IMR-90 (cell line): ENCODE measurements around the gene TGFB2. TPM values are rescaled to one million over a fixed set of nuclear protein-coding genes. Genes with fewer than 3 reads are reported as not detected.
A peak's percentile ranks its signal among the peaks of the same experiment; 100 is the strongest.

Experiments used
- ATAC-seq: fragments of 200-7000 bp; cut with Tn5 transposase; 2 replicates; pipeline ENCODE4 v1.9.1; 2020; ENCODE audit warnings: low read depth, mild to moderate bottlenecking, moderate library complexity
- BruUV-seq: library from RNA; stranded (reverse); fragments of 400-500 nt; replicated peaks from 2 replicates; lab custom pipeline; 2021; lab: Mats Ljungman, UMichigan
- CTCF ChIA-PET: fragments of 300-600 bp; formaldehyde crosslinking; extraction: SDS; loops from one replicate; lab custom pipeline; 2021; ENCODE audit warnings: antibody characterized with exemption; lab: Yijun Ruan, JAX
- POLR2A ChIA-PET: fragments of 300-600 bp; sonication (Branson Sonifier 250); formaldehyde crosslinking; loops from one replicate; lab custom pipeline; 2022; ENCODE audit warnings: antibody characterized with exemption; ENCODE audit not compliant: unreplicated experiment; lab: Charles Lee
- DNase-seq: peaks from one replicate; pipeline ENCODE4 v3.0.0; 2013
- H2AFZ ChIP-seq: replicated peaks from 2 replicates; pipeline ENCODE3; 2013; ENCODE audit warnings: low read length, mild to moderate bottlenecking; ENCODE audit not compliant: poor library complexity
- H2AK5ac ChIP-seq: 2 replicates; pipeline ENCODE4 v1.6.1; 2013; ENCODE audit warnings: low read depth, low read length, inconsistent platforms
- H2AK9ac ChIP-seq: replicated peaks from 2 replicates; pipeline ENCODE3; 2013; ENCODE audit warnings: mild to moderate bottlenecking, low read depth, low read length, moderate library complexity; ENCODE audit not compliant: poor library complexity
- H2BK120ac ChIP-seq: 2 replicates; pipeline ENCODE4 v1.6.1; 2013; ENCODE audit warnings: low read depth, low read length, inconsistent platforms
- H2BK15ac ChIP-seq: 3 replicates; pipeline ENCODE4 v1.6.1; 2013; ENCODE audit warnings: low read depth, low read length, inconsistent platforms
- H2BK20ac ChIP-seq: 2 replicates; pipeline ENCODE4 v1.6.1; 2013; ENCODE audit warnings: low read depth, mild to moderate bottlenecking, inconsistent platforms, low read length, moderate library complexity
- H2BK5ac ChIP-seq: 2 replicates; pipeline ENCODE4 v1.6.1; 2013; ENCODE audit warnings: mild to moderate bottlenecking, low read depth, low read length, inconsistent platforms; ENCODE audit not compliant: poor library complexity, severe bottlenecking
- H3K14ac ChIP-seq: replicated peaks from 2 replicates; pipeline ENCODE4 v1.6.1; 2013; ENCODE audit warnings: low read depth, low read length, inconsistent platforms
- H3K18ac ChIP-seq: 2 replicates; pipeline ENCODE4 v1.6.1; 2013; ENCODE audit warnings: low read depth, low read length, control low read depth
- H3K23ac ChIP-seq: 2 replicates; pipeline ENCODE4 v1.6.1; 2013; ENCODE audit warnings: low read depth, low read length, inconsistent platforms
- H3K27ac ChIP-seq: 2 replicates; pipeline ENCODE4 v1.5.1; 2013; ENCODE audit warnings: mild to moderate bottlenecking, control low read depth, low read length; ENCODE audit not compliant: insufficient read depth
- H3K27me3 ChIP-seq: 2 replicates; pipeline ENCODE4 v1.6.1; 2013; ENCODE audit warnings: low read length; ENCODE audit not compliant: control insufficient read depth, insufficient read depth
- H3K36me3 ChIP-seq: 2 replicates; pipeline ENCODE4 v1.6.1; 2013; ENCODE audit warnings: low read length, mixed read lengths; ENCODE audit not compliant: control insufficient read depth, insufficient read depth
- H3K4ac ChIP-seq: 2 replicates; pipeline ENCODE4 v1.6.1; 2013; ENCODE audit warnings: low read depth, low read length, inconsistent platforms
- H3K4me1 ChIP-seq: 2 replicates; pipeline ENCODE4 v1.6.1; 2013; ENCODE audit warnings: low read length, mixed read lengths; ENCODE audit not compliant: control insufficient read depth, insufficient read depth
- H3K4me2 ChIP-seq: 2 replicates; pipeline ENCODE4 v1.6.1; 2013; ENCODE audit warnings: low read depth, mild to moderate bottlenecking, control low read depth, low read length, moderate library complexity
- H3K4me3 ChIP-seq: 2 replicates; pipeline ENCODE4 v1.5.1; 2013; ENCODE audit warnings: low read depth, mild to moderate bottlenecking, control low read depth, low read length, moderate library complexity; ENCODE audit not compliant: insufficient read depth
- H3K56ac ChIP-seq: 2 replicates; pipeline ENCODE4 v1.6.1; 2013; ENCODE audit warnings: low read length, inconsistent platforms; ENCODE audit not compliant: insufficient read depth; ENCODE audit errors: extremely low read depth
- H3K79me1 ChIP-seq, 2 experiments: 2 replicates each; pipeline ENCODE4 v1.6.1; 2013; ENCODE audit warnings: low read length in 2 of 2, inconsistent platforms in 1 of 2, low read depth in 1 of 2
- H3K9ac ChIP-seq: 2 replicates; pipeline ENCODE4 v1.6.1; 2013; ENCODE audit warnings: low read depth, low read length, control low read depth
- H3K9me1 ChIP-seq: 2 replicates; pipeline ENCODE4 v1.6.1; 2013; ENCODE audit warnings: low read length, inconsistent platforms; ENCODE audit not compliant: insufficient read depth
- H3K9me3 ChIP-seq: 2 replicates; pipeline ENCODE4 v1.6.1; 2013; ENCODE audit warnings: low read length; ENCODE audit not compliant: control insufficient read depth, insufficient read depth
- H4K20me1 ChIP-seq: 2 replicates; pipeline ENCODE4 v1.6.1; 2013; ENCODE audit warnings: low read length, inconsistent platforms; ENCODE audit not compliant: insufficient read depth
- H4K5ac ChIP-seq: 2 replicates; pipeline ENCODE4 v1.6.1; 2013; ENCODE audit warnings: mild to moderate bottlenecking, low read depth, low read length, control low read depth
- H4K8ac ChIP-seq, 2 experiments: 2 replicates each; pipeline ENCODE4 v1.6.1; 2013; ENCODE audit warnings: low read depth in 2 of 2, low read length in 2 of 2, control low read depth in 1 of 2, inconsistent platforms in 1 of 2
- H4K91ac ChIP-seq: 2 replicates; pipeline ENCODE4 v1.6.1; 2013; ENCODE audit warnings: low read depth, low read length, inconsistent platforms; ENCODE audit not compliant: insufficient read depth
- BHLHE40 ChIP-seq: fragments of 150-350 bp; IDR thresholded peaks from 2 replicates; pipeline ENCODE4 v1.6.1; 2016; ENCODE audit warnings: mild to moderate bottlenecking, low read depth, low read length
- FOS ChIP-seq: fragments of 150-350 bp; IDR thresholded peaks from 2 replicates; pipeline ENCODE4 v1.6.1; 2016; ENCODE audit warnings: low read depth, low read length
- MAFK ChIP-seq: IDR thresholded peaks from 2 replicates; pipeline ENCODE4 v1.6.1; 2012; ENCODE audit warnings: low read depth, low read length, improper control_type of control experiment
- MAZ ChIP-seq: IDR thresholded peaks from 2 replicates; pipeline ENCODE4 v1.6.1; 2012; ENCODE audit warnings: low read depth, mild to moderate bottlenecking, low read length, improper control_type of control experiment, moderate library complexity, borderline replicate concordance
- RAD21 ChIP-seq: IDR thresholded peaks from 2 replicates; pipeline ENCODE4 v1.6.1; 2012; ENCODE audit warnings: low read length, improper control_type of control experiment
- RCOR1 ChIP-seq: IDR thresholded peaks from 2 replicates; pipeline ENCODE4 v1.6.1; 2012; ENCODE audit warnings: mild to moderate bottlenecking, low read length, improper control_type of control experiment; ENCODE audit not compliant: insufficient replicate concordance
- RFX5 ChIP-seq: IDR thresholded peaks from 2 replicates; pipeline ENCODE4 v1.8.0; 2012; ENCODE audit warnings: low read depth, mild to moderate bottlenecking, low read length, moderate library complexity
- WGBS, 2 experiments: methylation state at CpG; one replicate each; pipeline versions ENCODE4 v1.1.5 to v1.1.7; 2013; ENCODE audit warnings: missing lambda C conversion rate in 2 of 2; ENCODE audit not compliant: insufficient read length in 1 of 2; ENCODE audit errors: extremely low coverage in 2 of 2; 5-methylcytosine and 5-hydroxymethylcytosine counted together
- dilution Hi-C: fragments of 300-500 bp; cut with HindIII; formaldehyde crosslinking; loops from one replicate; pipeline ENCODE4 v1.14.3; 2018; ENCODE audit warnings: low sequenced_read_pairs; ENCODE audit not compliant: unreplicated experiment
- in situ Hi-C: fragments of 300-500 bp; cut with MboI; formaldehyde crosslinking; loops from 3 replicates; pipeline ENCODE4 v1.14.3; 2019; ENCODE audit warnings: low sequenced_read_pairs, inconsistent platforms, mixed read lengths
- intact Hi-C: fragments of 100-400 bp; cut with micrococcal nuclease; formaldehyde crosslinking; loops from 2 replicates; pipeline ENCODE4 v1.10.0; 2022
- polyA plus RNA-seq, 3 experiments: library from polyadenylated mRNA; depleted of rRNA; stranded (reverse); fragments of >200 nt; gene quantifications; 2 replicates each; pipeline ENCODE4 v1.2.3, GENCODE V29; 2012; ENCODE audit warnings: low replicate concordance in 1 of 3
- total RNA-seq: library from RNA; depleted of rRNA; stranded (reverse); fragments of >200 nt; gene quantifications from 2 replicates; pipeline ENCODE4 v1.2.3, GENCODE V29; 2012

The TGFB2 gene
- total and polyA plus RNA-seq, 2 of the 4 experiments (the other 2 are of a cell fraction): 3.7 to 3.8 TPM

DNA sequence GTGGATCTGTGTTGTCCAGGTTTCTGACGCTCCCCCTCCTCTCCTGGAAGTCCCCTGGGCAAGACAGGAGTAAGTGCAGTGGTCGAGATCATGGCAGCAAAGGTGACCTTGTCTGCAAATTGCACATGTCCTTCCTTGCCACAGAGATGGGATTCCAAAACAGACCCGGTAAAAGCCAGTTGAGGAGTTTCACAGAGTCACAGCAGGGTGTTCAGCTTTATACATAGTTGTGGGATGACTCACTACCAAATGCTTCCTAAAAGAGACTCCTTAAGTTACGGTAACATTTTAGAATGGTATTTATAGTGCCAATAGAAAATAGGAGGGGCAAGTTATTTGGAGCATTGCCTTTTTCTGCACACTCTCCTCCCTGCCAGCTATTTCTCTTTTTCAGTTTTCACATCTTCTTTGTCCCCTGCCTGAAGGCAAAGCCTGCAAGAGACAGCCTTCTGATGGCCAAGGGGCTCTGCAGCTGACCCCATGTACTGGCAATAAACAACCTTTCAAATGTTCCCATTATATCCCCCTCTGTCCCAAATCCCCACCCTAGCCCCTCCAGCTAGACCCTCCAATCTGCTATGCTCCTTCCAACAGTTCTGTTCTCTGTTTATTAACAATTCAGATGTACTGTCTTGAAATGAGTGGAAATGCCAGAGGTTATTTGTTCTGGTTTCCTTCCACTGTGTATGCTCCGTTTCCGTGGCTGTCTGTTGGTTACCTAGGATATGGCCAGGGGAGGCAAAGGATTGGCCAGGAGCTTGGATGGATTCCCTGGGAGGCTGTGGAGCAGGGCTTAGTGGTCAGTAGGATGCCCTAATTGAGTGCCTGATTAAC, 115.0 kb downstream of the TGFB2 start:
- Histone ChIP-seq H3K4me2 (peak overlapping the region; percentile 64), H2BK20ac (peak overlapping the region; percentile 90), H3K23ac (peak overlapping the region; percentile 52; the same call in 1 of the 2 replicates), H3K18ac (peak overlapping the region; percentile 55), H2BK5ac (peak overlapping the region; percentile 55), H3K4me3 (no peak overlapping the region), H3K36me3 (no peaks in the 10 kb centered on the region), H4K5ac (peak overlapping the region; percentile 46), H3K14ac (peak overlapping the region; percentile 86; the same call in 1 of the 2 replicates), H3K27me3 (no peaks in the 10 kb centered on the region), H3K56ac (0 out of 2 replicates have a peak overlapping the region, but pooled peaks have one; percentile 34), H2AK9ac (peak overlapping the region; percentile 70), H4K91ac (peak overlapping the region; percentile 73), H3K27ac (peak overlapping the region; percentile 74), H2BK15ac (peak overlapping the region; percentile 79; the same call in 2 of the 3 replicates), H2AK5ac (peak overlapping the region; percentile 87), H4K8ac (peak overlapping the region; percentile 4 to 86; a peak in 3 of 4 replicates), H3K9ac (0 out of 2 replicates have a peak overlapping the region, but pooled peaks have one; percentile 0), H3K4me1 (peaks cover 20% of the 10 kb centered on the region), H3K79me1 (no peaks in the 10 kb centered on the region), H3K9me1 (peaks cover 14% of the 10 kb centered on the region; the same call in 1 of the 2 replicates), H3K9me3 (no peaks in the 10 kb centered on the region), H3K4ac (peak overlapping the region; percentile 92), H4K20me1 (no peaks in the 10 kb centered on the region), H2AFZ (peak overlapping the region; percentile 88), H2BK120ac (peak overlapping the region; percentile 95)
- dilution Hi-C loops: no loop called here
- ATAC-seq (peak; percentile 90), DNase-seq (peak; percentile 84)
- no TSS peak for BruUV-seq
- POLR2A ChIA-PET: no interaction called here
- CTCF ChIA-PET: interaction anchor here (0.8 to 0.9 kb wide), 2 partner anchors 14 to 16 kb away, joined by 3 read pairs; no protein-coding TSS in a partner anchor
- TF ChIP-seq RAD21: no peak
- no peak for TF ChIP-seq RFX5
- no peak for TF ChIP-seq RCOR1
- TF ChIP-seq MAZ: no peak
- no peak for TF ChIP-seq BHLHE40
- TF ChIP-seq FOS: peak; percentile 76; the same call in 1 of the 2 replicates
- TF ChIP-seq MAFK: 0 out of 2 replicates have a peak, but pooled peaks have one; percentile 13
- intact Hi-C loops: loop anchor here (5.0 kb wide), 1 partner anchor 88 kb away; no protein-coding TSS in a partner anchor
- no CpG with 5 or more reads among the region's 6 CpGs for WGBS, 2 experiments
- in situ Hi-C loops: no loop called here
